ENCODE measurements around the gene LEF1. TPM values are rescaled to one million over a fixed set of nuclear protein-coding genes. Genes with fewer than 3 reads are reported as not detected.

LEF1 gene
- total and polyA plus RNA-seq, 5 donors from 2014 or later: 465 to 627 (median 558) TPM

DNA sequence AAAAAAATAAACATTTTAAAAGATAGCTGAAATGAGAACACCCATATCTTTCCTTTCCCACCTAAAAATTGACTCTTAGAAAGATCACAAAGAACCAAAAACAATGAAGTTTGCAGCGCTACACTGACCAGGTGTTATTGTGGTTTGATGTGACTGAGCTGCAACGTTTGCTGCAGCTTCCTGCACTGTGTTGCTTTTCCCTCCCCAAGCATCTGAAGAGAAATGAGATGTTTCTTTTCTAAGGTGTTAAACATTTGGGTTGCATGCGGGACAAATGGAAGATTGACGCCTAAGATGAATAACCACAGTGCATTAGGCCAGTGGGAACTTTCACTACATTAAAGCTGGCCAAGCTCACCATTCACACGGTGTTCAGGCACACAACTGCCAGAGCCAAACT is 8.9 kb downstream of the LEF1 start:
- Mint-ChIP-seq H3K27me3 (no peaks in the 10 kb centered on the region), H3K36me3 (peaks cover 72% of the 10 kb centered on the region), H3K9me3 (no peaks in the 10 kb centered on the region), H3K4me3 (peak overlapping the region; percentile 91 to 98 (median 98)), H3K27ac (peak overlapping the region; percentile 53 to 93 (median 81)), H3K4me1 (peaks cover 31 to 67% (median 55%) of the 10 kb centered on the region in 4 donors)
- Histone ChIP-seq H3K4me1 (ENCODE audit: control insufficient read depth, insufficient read depth, low read length, poor library complexity, severe bottlenecking) (peaks cover 88% of the 10 kb centered on the region), H3K36me3 (ENCODE audit: control insufficient read depth, insufficient read depth, low read length) (peaks cover 52% of the 10 kb centered on the region), H3K4me3 (ENCODE audit: low read depth, low read length) (peak overlapping the region; percentile 99), H3K27ac (ENCODE audit: insufficient read depth, low read length, poor library complexity, severe bottlenecking) (peak overlapping the region; percentile 79), H3K27me3 (ENCODE audit: control insufficient read depth, insufficient read depth, low read length) (no peaks in the 10 kb centered on the region), H3K9me3 (ENCODE audit: control insufficient read depth in 2 of 2, low read length in 2 of 2) (no peaks in the 10 kb centered on the region)
- DNase-seq (peak in 1 of 3 donors; percentile 67), ATAC-seq (ENCODE audit: low read depth in 2 of 2) (peak; percentile 55 to 63)

- Mint-ChIP-seq H3K36me3 (peaks cover 61% of the 10 kb centered on the region), H3K27ac (peak overlapping the region; percentile 28 to 81 (median 75)), H3K27me3 (no peaks in the 10 kb centered on the region), H3K4me1 (peaks cover 38 to 80% (median 59%) of the 10 kb centered on the region in 4 donors), H3K9me3 (no peaks in the 10 kb centered on the region), H3K4me3 (peak overlapping the region; percentile 91 to 98 (median 98))
- Histone ChIP-seq H3K27me3 (ENCODE audit: control insufficient read depth, insufficient read depth, low read length) (no peaks in the 10 kb centered on the region), H3K4me3 (ENCODE audit: low read depth, low read length) (peak overlapping the region; percentile 99), H3K9me3 (ENCODE audit: control insufficient read depth in 2 of 2, low read length in 2 of 2) (no peaks in the 10 kb centered on the region), H3K4me1 (ENCODE audit: control insufficient read depth, insufficient read depth, low read length, poor library complexity, severe bottlenecking) (peaks cover 98% of the 10 kb centered on the region), H3K36me3 (ENCODE audit: control insufficient read depth, insufficient read depth, low read length) (peaks cover 58% of the 10 kb centered on the region), H3K27ac (ENCODE audit: insufficient read depth, low read length, poor library complexity, severe bottlenecking) (peak overlapping the region; percentile 49)
- DNase-seq (no peak), ATAC-seq (ENCODE audit: low read depth in 2 of 2) (no peak)
Measured at GRCh38 chr4:108157655-108158054, 11.1 kb downstream of the LEF1 start.

- H3K4me3 ChIP-seq (ENCODE audit: low read depth, low read length): peak overlapping the region; percentile 99
- no peaks in the 10 kb centered on the region for H3K27me3 Mint-ChIP-seq
- ATAC-seq (ENCODE audit: low read depth in 2 of 2) (no peak), DNase-seq (no peak)
- peak overlapping the region; percentile 49 for H3K27ac ChIP-seq (ENCODE audit: insufficient read depth, low read length, poor library complexity, severe bottlenecking)
- H3K4me3 Mint-ChIP-seq: peak overlapping the region; percentile 91 to 98 (median 95)
- H3K36me3 Mint-ChIP-seq: peaks cover 56% of the 10 kb centered on the region
- H3K27ac Mint-ChIP-seq: peak overlapping the region; percentile 83 to 93 (median 92)
- H3K27me3 ChIP-seq (ENCODE audit: control insufficient read depth, insufficient read depth, low read length): no peaks in the 10 kb centered on the region
- peaks cover 40 to 88% (median 66%) of the 10 kb centered on the region in 4 donors for H3K4me1 Mint-ChIP-seq
- H3K4me1 ChIP-seq (ENCODE audit: control insufficient read depth, insufficient read depth, low read length, poor library complexity, severe bottlenecking): peaks cover 99% of the 10 kb centered on the region
- H3K9me3 ChIP-seq (ENCODE audit: control insufficient read depth in 2 of 2, low read length in 2 of 2): no peaks in the 10 kb centered on the region
- peaks cover 62% of the 10 kb centered on the region for H3K36me3 ChIP-seq (ENCODE audit: control insufficient read depth, insufficient read depth, low read length)
- no peaks in the 10 kb centered on the region for H3K9me3 Mint-ChIP-seq
Measured at GRCh38 chr4:108156391-108156790, 12.3 kb downstream of the LEF1 start.

DNA sequence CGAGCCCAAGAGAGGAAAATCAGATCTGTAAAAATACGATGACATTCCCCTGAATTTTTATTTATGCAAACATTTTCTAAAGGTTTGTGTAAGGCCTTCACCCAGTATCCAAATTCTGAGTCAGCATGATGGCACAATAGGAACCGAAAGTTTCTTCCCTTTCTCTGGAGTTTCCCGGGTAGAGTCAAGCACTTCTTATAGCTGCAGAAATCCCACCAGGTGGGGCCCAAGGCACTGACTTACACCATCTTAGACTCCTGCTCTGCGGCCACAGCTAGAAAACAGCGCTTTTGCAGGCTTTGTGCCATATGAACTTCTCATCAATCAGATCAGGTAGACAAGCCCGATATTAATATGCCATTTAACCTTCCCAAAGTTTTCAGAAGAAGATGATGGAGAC is 13.4 kb downstream of the LEF1 start:
- Histone ChIP-seq H3K4me3 (ENCODE audit: low read depth, low read length) (peak overlapping the region; percentile 99), H3K27ac (ENCODE audit: insufficient read depth, low read length, poor library complexity, severe bottlenecking) (peak overlapping the region; percentile 65), H3K36me3 (ENCODE audit: control insufficient read depth, insufficient read depth, low read length) (peaks cover 57% of the 10 kb centered on the region), H3K9me3 (ENCODE audit: control insufficient read depth in 2 of 2, low read length in 2 of 2) (no peaks in the 10 kb centered on the region), H3K4me1 (ENCODE audit: control insufficient read depth, insufficient read depth, low read length, poor library complexity, severe bottlenecking) (peaks cover 99% of the 10 kb centered on the region), H3K27me3 (ENCODE audit: control insufficient read depth, insufficient read depth, low read length) (no peaks in the 10 kb centered on the region)
- ATAC-seq (ENCODE audit: low read depth in 2 of 2) (peak in 1 of 2 donors; percentile 44), DNase-seq (peak in 1 of 3 donors; percentile 51)
- Mint-ChIP-seq H3K27me3 (no peaks in the 10 kb centered on the region), H3K4me3 (peak overlapping the region; percentile 91 to 98 (median 95)), H3K9me3 (no peaks in the 10 kb centered on the region), H3K4me1 (peaks cover 41 to 88% (median 68%) of the 10 kb centered on the region in 4 donors), H3K36me3 (peaks cover 56% of the 10 kb centered on the region), H3K27ac (peak overlapping the region; percentile 83 to 93 (median 92))

DNA sequence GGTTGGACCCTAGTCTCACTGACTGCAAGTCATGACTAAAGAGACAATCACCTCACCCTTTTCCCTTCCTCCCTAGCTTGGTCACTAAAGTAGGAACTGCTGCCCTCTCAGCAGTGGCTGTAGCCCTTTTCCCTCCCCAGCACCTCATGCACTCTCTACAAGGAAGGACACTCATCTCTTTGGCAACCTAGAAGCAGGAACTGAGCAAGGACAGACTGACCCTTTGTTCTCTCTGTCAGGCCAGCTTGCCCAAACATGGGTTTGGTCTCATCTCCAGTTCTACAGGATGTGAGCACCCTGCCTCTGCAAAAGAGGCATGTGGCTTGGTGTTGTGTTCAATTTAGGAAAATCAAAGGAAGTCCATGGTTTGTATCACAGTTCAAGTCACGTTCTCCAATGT is 15.8 kb downstream of the LEF1 start:
- Histone ChIP-seq H3K27me3 (ENCODE audit: control insufficient read depth, insufficient read depth, low read length) (no peaks in the 10 kb centered on the region), H3K4me3 (ENCODE audit: low read depth, low read length) (peak overlapping the region; percentile 99), H3K9me3 (ENCODE audit: control insufficient read depth in 2 of 2, low read length in 2 of 2) (no peaks in the 10 kb centered on the region), H3K27ac (ENCODE audit: insufficient read depth, low read length, poor library complexity, severe bottlenecking) (peak overlapping the region; percentile 65), H3K36me3 (ENCODE audit: control insufficient read depth, insufficient read depth, low read length) (peaks cover 58% of the 10 kb centered on the region), H3K4me1 (ENCODE audit: control insufficient read depth, insufficient read depth, low read length, poor library complexity, severe bottlenecking) (peaks cover 96% of the 10 kb centered on the region)
- Mint-ChIP-seq H3K27me3 (no peaks in the 10 kb centered on the region), H3K9me3 (no peaks in the 10 kb centered on the region), H3K27ac (peak overlapping the region; percentile 72 to 88 (median 72)), H3K4me3 (peak overlapping the region; percentile 7 to 89 (median 69)), H3K4me1 (peaks cover 42 to 83% (median 64%) of the 10 kb centered on the region in 4 donors), H3K36me3 (peaks cover 44% of the 10 kb centered on the region)
- ATAC-seq (ENCODE audit: low read depth in 2 of 2) (no peak), DNase-seq (no peak)

GRCh38 chr4:108149588-108150380 is 18.9 kb downstream of the LEF1 start:
- no peaks in the 10 kb centered on the region for H3K27me3 Mint-ChIP-seq
- peak overlapping the region in 1 of 3 donors; percentile 67 for H3K27ac Mint-ChIP-seq
- H3K4me1 Mint-ChIP-seq: peaks cover 47 to 84% (median 74%) of the 10 kb centered on the region in 4 donors
- peak overlapping the region in 3 of 4 donors; percentile 56 to 66 (median 61) for H3K4me3 Mint-ChIP-seq
- H3K9me3 ChIP-seq (ENCODE audit: control insufficient read depth in 2 of 2, low read length in 2 of 2): no peaks in the 10 kb centered on the region
- H3K4me3 ChIP-seq (ENCODE audit: low read depth, low read length): peak overlapping the region; percentile 99
- no peak for ATAC-seq (ENCODE audit: low read depth in 2 of 2)
- peaks cover 95% of the 10 kb centered on the region for H3K4me1 ChIP-seq (ENCODE audit: control insufficient read depth, insufficient read depth, low read length, poor library complexity, severe bottlenecking)
- H3K9me3 Mint-ChIP-seq: no peaks in the 10 kb centered on the region
- H3K36me3 ChIP-seq (ENCODE audit: control insufficient read depth, insufficient read depth, low read length): peaks cover 65% of the 10 kb centered on the region
- DNase-seq: no peak
- peaks cover 36% of the 10 kb centered on the region for H3K36me3 Mint-ChIP-seq
- no peaks in the 10 kb centered on the region for H3K27me3 ChIP-seq (ENCODE audit: control insufficient read depth, insufficient read depth, low read length)
- peak overlapping the region; percentile 77 for H3K27ac ChIP-seq (ENCODE audit: insufficient read depth, low read length, poor library complexity, severe bottlenecking)

DNA sequence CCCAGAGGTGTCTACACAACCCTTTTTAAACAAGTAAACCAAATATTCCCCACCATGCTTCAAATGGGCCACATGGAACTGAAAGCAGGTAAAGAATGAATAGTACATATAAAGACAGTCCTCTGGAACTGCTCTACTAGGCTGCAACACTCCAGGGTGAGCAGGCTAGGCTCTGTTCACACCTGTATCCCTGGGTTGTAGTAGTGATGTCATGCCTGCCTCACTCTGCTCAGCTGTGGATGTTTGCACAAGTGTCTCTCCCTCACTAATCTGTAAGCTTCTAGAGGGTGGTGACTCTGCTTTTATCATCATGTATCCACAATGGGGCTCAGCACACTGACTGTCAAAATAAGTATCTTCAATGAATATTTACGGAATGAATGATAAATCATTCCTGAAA is 20.4 kb downstream of the LEF1 start:
- Mint-ChIP-seq H3K4me3 (peak overlapping the region; percentile 57 to 90 (median 76)), H3K27me3 (no peaks in the 10 kb centered on the region), H3K4me1 (peaks cover 52 to 91% (median 88%) of the 10 kb centered on the region in 4 donors), H3K36me3 (peaks cover 46% of the 10 kb centered on the region), H3K9me3 (no peaks in the 10 kb centered on the region), H3K27ac (peak overlapping the region; percentile 79 to 92 (median 90))
- ATAC-seq (ENCODE audit: low read depth in 2 of 2): peak; percentile 63 to 70
- H3K27ac ChIP-seq (ENCODE audit: insufficient read depth, low read length, poor library complexity, severe bottlenecking): peak overlapping the region; percentile 77
- H3K4me1 ChIP-seq (ENCODE audit: control insufficient read depth, insufficient read depth, low read length, poor library complexity, severe bottlenecking): peaks cover 95% of the 10 kb centered on the region
- DNase-seq: peak in 1 of 3 donors; percentile 59
- peak overlapping the region; percentile 49 for H3K4me3 ChIP-seq (ENCODE audit: low read depth, low read length)
- H3K36me3 ChIP-seq (ENCODE audit: control insufficient read depth, insufficient read depth, low read length): peaks cover 68% of the 10 kb centered on the region
- no peaks in the 10 kb centered on the region for H3K9me3 ChIP-seq (ENCODE audit: control insufficient read depth in 2 of 2, low read length in 2 of 2)
- no peaks in the 10 kb centered on the region for H3K27me3 ChIP-seq (ENCODE audit: control insufficient read depth, insufficient read depth, low read length)
